Neural progenitor cell (in vitro differentiated cells): ENCODE results near the gene TCL1B.

ENCODE experiments used
- CTCF ChIP-seq: fragments of 200-600 bp; sonication (generic); IDR thresholded peaks from 2 replicates; pipeline ENCODE4 v1.5.1; 2017; ENCODE audit warnings: antibody characterized with exemption, mild to moderate bottlenecking
- EZH2 ChIP-seq: fragments of 200-600 bp; sonication (generic); IDR thresholded peaks from 2 replicates; pipeline ENCODE4 v1.6.1; 2017; ENCODE audit warnings: antibody characterized with exemption, mild to moderate bottlenecking, moderate library complexity

- TF ChIP-seq CTCF (no peak), EZH2 (no peak)
Measured at GRCh38 chr14:95690815-95691214, 4.6 kb downstream of the TCL1B start.
